CD4-positive, alpha-beta T cell (primary cell): ENCODE measurements around the gene KLHL3. TPM values are rescaled to one million over a fixed set of nuclear protein-coding genes. Genes with fewer than 3 reads are reported as not detected.

Experiments
- ATAC-seq: fragments of 200-7000 bp; cut with Tn5 transposase; one replicate; pipeline ENCODE4 v1.10.0; 2022; ENCODE audit warnings: mild to moderate bottlenecking; ENCODE audit not compliant: poor library complexity
- CTCF ChIA-PET: fragments of 350-600 bp; sonication (Branson Sonifier 250); formaldehyde crosslinking; loops from one replicate; lab custom pipeline; 2021; ENCODE audit warnings: antibody characterized with exemption, inconsistent platforms; lab: Charles Lee
- POLR2A ChIA-PET: fragments of 350-600 bp; sonication (Branson Sonifier 250); formaldehyde crosslinking; loops from one replicate; lab custom pipeline; 2021; ENCODE audit warnings: antibody characterized with exemption, inconsistent platforms; lab: Charles Lee
- DNase-seq, 14 experiments: peaks; one replicate each; pipeline ENCODE4 v3.0.0-alpha.2; 2013 to 2020; ENCODE audit warnings: mixed read lengths in 2 of 14
- H3K27ac ChIP-seq, 2 donors: one replicate each; pipeline versions ENCODE4 v1.5.1 to v1.7.0; 2013; ENCODE audit warnings: low read length in 2 of 2, low read depth in 1 of 2, mild to moderate bottlenecking in 1 of 2
- H3K27me3 ChIP-seq, 2 experiments: 1 replicate in 1 of 2; 2 replicates in 1 of 2; pipeline versions ENCODE4 v1.6.1 to v1.7.0; 2013; ENCODE audit warnings: low read length in 2 of 2, control low read depth in 1 of 2, mild to moderate bottlenecking in 1 of 2, moderate library complexity in 1 of 2; ENCODE audit not compliant: insufficient read depth in 2 of 2, control insufficient read depth in 1 of 2
- H3K36me3 ChIP-seq: one replicate; pipeline ENCODE4 v1.6.1; 2013; ENCODE audit warnings: low read length, control low read depth; ENCODE audit not compliant: insufficient read depth
- H3K4me1 ChIP-seq: one replicate; pipeline ENCODE4 v1.6.1; 2013; ENCODE audit warnings: low read length, control low read depth; ENCODE audit not compliant: insufficient read depth
- H3K4me3 ChIP-seq: one replicate; pipeline ENCODE4 v1.5.1; 2013; ENCODE audit warnings: mild to moderate bottlenecking, low read length, moderate library complexity
- H3K9me3 ChIP-seq, 2 experiments: 1 replicate in 1 of 2; 2 replicates in 1 of 2; pipeline versions ENCODE4 v1.6.1 to v1.7.0; 2013; ENCODE audit warnings: low read length in 2 of 2, mild to moderate bottlenecking in 2 of 2, control low read depth in 1 of 2, moderate library complexity in 1 of 2; ENCODE audit not compliant: control insufficient read depth in 1 of 2, insufficient read depth in 1 of 2
- H3K27ac Mint-ChIP-seq: one replicate; pipeline ENCODE4 v1.8.0; 2020; ENCODE audit warnings: mixed read lengths
- H3K27me3 Mint-ChIP-seq: one replicate; pipeline ENCODE4 v1.8.0; 2021; ENCODE audit warnings: mixed read lengths
- H3K36me3 Mint-ChIP-seq: one replicate; pipeline ENCODE4 v1.8.0; 2021; ENCODE audit warnings: low read depth, mixed read lengths
- H3K4me1 Mint-ChIP-seq: one replicate; pipeline ENCODE4 v1.8.0; 2021; ENCODE audit warnings: low read depth, mixed read lengths
- H3K4me3 Mint-ChIP-seq: one replicate; pipeline ENCODE4 v1.8.0; 2020; ENCODE audit warnings: mild to moderate bottlenecking, mixed read lengths
- H3K9me3 Mint-ChIP-seq: one replicate; pipeline ENCODE4 v1.8.0; 2020; ENCODE audit warnings: mixed read lengths
- intact Hi-C, 2 experiments: fragments of 100-400 bp; cut with DNase I in 1 of 2; cut with micrococcal nuclease in 1 of 2; formaldehyde crosslinking; loops; one replicate each; pipeline versions ENCODE4 v1.15.1 to v1.9.0; 2023 to 2025; cut with DNase I, micrococcal nuclease
- total RNA-seq, 174 experiments: library from RNA in 2 of 174; stranded (reverse) in 2 of 174; gene quantifications; one replicate each; pipeline ENCODE4 v1.2.3 and lab custom pipeline; 2021 to 2026
- TF ChIP-seq, protein P1 (sequence below): fragments of 200-600 bp; IDR thresholded peaks from one replicate; pipeline ENCODE4 v1.8.0; 2022; ENCODE audit warnings: antibody characterized with exemption, mild to moderate bottlenecking

Gene KLHL3
- total RNA-seq, 2 experiments from 2014 or later: 22.0 to 25.9 TPM

- H3K36me3 ChIP-seq: peaks cover 21% of the 10 kb centered on the region
- no peak overlapping the region for H3K27ac ChIP-seq
- Mint-ChIP-seq H3K9me3 (no peaks in the 10 kb centered on the region), H3K36me3 (peaks cover 52% of the 10 kb centered on the region), H3K4me3 (no peak overlapping the region), H3K27ac (no peak overlapping the region), H3K27me3 (no peaks in the 10 kb centered on the region), H3K4me1 (no peaks in the 10 kb centered on the region)
- H3K4me3 ChIP-seq: no peak overlapping the region
- ChIA-PET CTCF (interaction anchor here (0.6 kb wide), 1 partner anchor 123 kb away, joined by 3 read pairs; no protein-coding TSS in a partner anchor), POLR2A (no interaction called here)
- no peaks in the 10 kb centered on the region for H3K9me3 ChIP-seq
- no peak for DNase-seq
- TF ChIP-seq, protein P1, sequence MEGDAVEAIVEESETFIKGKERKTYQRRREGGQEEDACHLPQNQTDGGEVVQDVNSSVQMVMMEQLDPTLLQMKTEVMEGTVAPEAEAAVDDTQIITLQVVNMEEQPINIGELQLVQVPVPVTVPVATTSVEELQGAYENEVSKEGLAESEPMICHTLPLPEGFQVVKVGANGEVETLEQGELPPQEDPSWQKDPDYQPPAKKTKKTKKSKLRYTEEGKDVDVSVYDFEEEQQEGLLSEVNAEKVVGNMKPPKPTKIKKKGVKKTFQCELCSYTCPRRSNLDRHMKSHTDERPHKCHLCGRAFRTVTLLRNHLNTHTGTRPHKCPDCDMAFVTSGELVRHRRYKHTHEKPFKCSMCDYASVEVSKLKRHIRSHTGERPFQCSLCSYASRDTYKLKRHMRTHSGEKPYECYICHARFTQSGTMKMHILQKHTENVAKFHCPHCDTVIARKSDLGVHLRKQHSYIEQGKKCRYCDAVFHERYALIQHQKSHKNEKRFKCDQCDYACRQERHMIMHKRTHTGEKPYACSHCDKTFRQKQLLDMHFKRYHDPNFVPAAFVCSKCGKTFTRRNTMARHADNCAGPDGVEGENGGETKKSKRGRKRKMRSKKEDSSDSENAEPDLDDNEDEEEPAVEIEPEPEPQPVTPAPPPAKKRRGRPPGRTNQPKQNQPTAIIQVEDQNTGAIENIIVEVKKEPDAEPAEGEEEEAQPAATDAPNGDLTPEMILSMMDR: no peak
- ATAC-seq: no peak
- no peaks in the 10 kb centered on the region for H3K27me3 ChIP-seq
- intact Hi-C loops: no loop called here
- no peaks in the 10 kb centered on the region for H3K4me1 ChIP-seq
These were observed 116.6 kb downstream of the KLHL3 start for GRCh38 chr5:137619191-137619870.

DNA sequence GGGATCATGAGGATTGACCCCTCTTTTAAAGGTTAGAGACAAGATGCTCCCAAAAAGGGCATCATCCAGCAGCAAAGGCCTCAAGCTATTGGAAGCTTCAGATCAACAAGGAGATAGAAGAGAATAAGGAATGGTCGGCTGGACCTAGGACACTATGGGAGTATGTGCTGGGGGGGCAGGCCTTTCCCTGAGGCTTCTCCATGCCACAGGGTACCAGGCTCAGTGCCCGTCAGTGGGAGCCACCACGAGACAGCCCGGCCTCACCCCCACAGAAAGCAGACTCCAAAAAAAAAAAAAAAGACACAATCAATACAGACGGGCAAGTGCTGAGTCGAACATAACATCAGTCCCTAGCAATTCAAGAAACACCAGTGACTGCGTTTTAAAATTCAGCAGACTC, 117.4 kb downstream of the KLHL3 start:
- Mint-ChIP-seq H3K27ac (no peak overlapping the region), H3K4me1 (no peaks in the 10 kb centered on the region), H3K4me3 (no peak overlapping the region), H3K9me3 (no peaks in the 10 kb centered on the region), H3K36me3 (peaks cover 44% of the 10 kb centered on the region), H3K27me3 (no peaks in the 10 kb centered on the region)
- intact Hi-C loops: no loop called here
- Histone ChIP-seq H3K4me1 (no peaks in the 10 kb centered on the region), H3K27me3 (no peaks in the 10 kb centered on the region), H3K9me3 (no peaks in the 10 kb centered on the region), H3K36me3 (peaks cover 21% of the 10 kb centered on the region), H3K27ac (no peak overlapping the region), H3K4me3 (no peak overlapping the region)
- DNase-seq (no peak), ATAC-seq (no peak)
- TF ChIP-seq, protein P1: no peak
- CTCF ChIA-PET: no interaction called here
- POLR2A ChIA-PET: no interaction called here

- Histone ChIP-seq H3K27ac (no peak overlapping the region), H3K27me3 (no peaks in the 10 kb centered on the region), H3K4me3 (no peak overlapping the region), H3K36me3 (peaks cover 21% of the 10 kb centered on the region), H3K9me3 (no peaks in the 10 kb centered on the region), H3K4me1 (no peaks in the 10 kb centered on the region)
- Mint-ChIP-seq H3K4me1 (no peaks in the 10 kb centered on the region), H3K9me3 (no peaks in the 10 kb centered on the region), H3K4me3 (no peak overlapping the region), H3K27ac (no peak overlapping the region), H3K27me3 (no peaks in the 10 kb centered on the region), H3K36me3 (peaks cover 37% of the 10 kb centered on the region)
- ATAC-seq (no peak), DNase-seq (no peak)
- TF ChIP-seq, protein P1: no peak
- CTCF ChIA-PET: no interaction called here
- intact Hi-C loops: no loop called here
- POLR2A ChIA-PET: no interaction called here
These were observed 118.2 kb downstream of the KLHL3 start for GRCh38 chr5:137617528-137618205.
